ENCODE data around the gene GGPS1. TPM values are rescaled to one million over a fixed set of nuclear protein-coding genes. Genes with fewer than 3 reads are reported as not detected.

The GGPS1 gene
- total and polyA plus RNA-seq, 2 donors (not counting 1 experiment from before 2014, with no cell fraction given) = 13.4 to 46.8 TPM

- no peak overlapping the region for H3K27ac Mint-ChIP-seq
- ChIA-PET CTCF (interaction anchor here (0.6 kb wide), 1 partner anchor 9 kb away, joined by 3 read pairs; no protein-coding TSS in a partner anchor), POLR2A (no interaction called here)
- no peak overlapping the region for H3K4me3 ChIP-seq (ENCODE audit: control extremely low read depth in 1 of 5, extremely low read depth in 1 of 5, insufficient read depth in 1 of 5, low read depth in 2 of 5, low read length in 4 of 5)
- TF ChIP-seq CTCF (IDR thresholded peaks at IDR 0.05) (no peak), EZH2 (IDR thresholded peaks at IDR 0.05; ENCODE audit: borderline replicate concordance, insufficient read depth, low read depth, low read length, poor library complexity, severe bottlenecking) (no peak)
- no peak overlapping the region for H3K9ac ChIP-seq (ENCODE audit: low read length)
- H3K27me3 Mint-ChIP-seq = no peaks in the 10 kb centered on the region
- H3K4me1 Mint-ChIP-seq = peaks cover 1% of the 10 kb centered on the region
- 95% methylated on average over 5 of the region's 6 CpGs for WGBS (ENCODE audit: insufficient coverage)
- peaks cover under 1 to 1% of the 10 kb centered on the region in 2 donors for H3K4me1 ChIP-seq (ENCODE audit: control insufficient read depth in 2 of 2, insufficient read depth in 2 of 2, low read length in 2 of 2)
- no peak overlapping the region for H2AFZ ChIP-seq (ENCODE audit: insufficient read depth, low read depth, low read length, poor library complexity, severe bottlenecking)
- H3K36me3 ChIP-seq (replicated peaks in 1 of 2; ENCODE audit: control extremely low read depth in 1 of 2, control insufficient read depth in 1 of 2, extremely low read depth in 1 of 2, insufficient read depth in 2 of 2, low read length in 1 of 2) = peaks cover 7 to 25% of the 10 kb centered on the region in 2 experiments
- H3K9me3 ChIP-seq (ENCODE audit: control extremely low read depth in 1 of 3, control insufficient read depth in 2 of 3, insufficient read depth in 1 of 3, low read length in 2 of 3) = no peaks in the 10 kb centered on the region
- ATAC-seq (ENCODE audit: low read depth) = no peak
- no peak overlapping the region for H3K4me3 Mint-ChIP-seq
- DNase-seq = no peak
- intact Hi-C loops (cut with micrococcal nuclease) = no loop called here
- peaks cover 2% of the 10 kb centered on the region for H4K20me1 ChIP-seq (ENCODE audit: control insufficient read depth, insufficient read depth, low read length, poor library complexity, severe bottlenecking)
- no peaks in the 10 kb centered on the region for H3K27me3 ChIP-seq (replicated peaks in 1 of 4; ENCODE audit: control extremely low read depth in 1 of 4, control insufficient read depth in 3 of 4, insufficient read depth in 4 of 4, low read length in 3 of 4)
- no peaks in the 10 kb centered on the region for H3K9me3 Mint-ChIP-seq (ENCODE audit: insufficient read depth)
- peaks cover 31% of the 10 kb centered on the region for H3K79me2 ChIP-seq (ENCODE audit: control insufficient read depth, insufficient read depth, low read length)
- no peak overlapping the region for H3K4me2 ChIP-seq (replicated peaks; ENCODE audit: low read depth, low read length, poor library complexity, severe bottlenecking)
- no peak overlapping the region for H3K27ac ChIP-seq (ENCODE audit: low read length in 2 of 2)
Observed at GRCh38 chr1:235342039-235342438, 13.7 kb downstream of the GGPS1 start.

- H3K27me3 ChIP-seq (replicated peaks in 1 of 4; ENCODE audit: control extremely low read depth in 1 of 4, control insufficient read depth in 3 of 4, insufficient read depth in 4 of 4, low read length in 3 of 4) = no peaks in the 10 kb centered on the region
- H3K4me2 ChIP-seq (replicated peaks; ENCODE audit: low read depth, low read length, poor library complexity, severe bottlenecking) = no peak overlapping the region
- H3K79me2 ChIP-seq (ENCODE audit: control insufficient read depth, insufficient read depth, low read length) = peaks cover 26% of the 10 kb centered on the region
- H3K4me1 ChIP-seq (ENCODE audit: control insufficient read depth in 2 of 2, insufficient read depth in 2 of 2, low read length in 2 of 2) = no peaks in the 10 kb centered on the region
- CTCF ChIA-PET = no interaction called here
- H3K9ac ChIP-seq (ENCODE audit: low read length) = no peak overlapping the region
- no CpG with 5 or more reads among the region's 3 CpGs for whole genome bisulfite sequencing (ENCODE audit: insufficient coverage)
- intact Hi-C loops (cut with micrococcal nuclease) = no loop called here
- H3K4me3 ChIP-seq (ENCODE audit: control extremely low read depth in 1 of 5, extremely low read depth in 1 of 5, insufficient read depth in 1 of 5, low read depth in 2 of 5, low read length in 4 of 5) = no peak overlapping the region
- DNase-seq (no peak), ATAC-seq (ENCODE audit: low read depth) (no peak)
- H4K20me1 ChIP-seq (ENCODE audit: control insufficient read depth, insufficient read depth, low read length, poor library complexity, severe bottlenecking) = no peaks in the 10 kb centered on the region
- H3K36me3 ChIP-seq (replicated peaks in 1 of 2; ENCODE audit: control extremely low read depth in 1 of 2, control insufficient read depth in 1 of 2, extremely low read depth in 1 of 2, insufficient read depth in 2 of 2, low read length in 1 of 2) = peaks cover 7 to 21% of the 10 kb centered on the region in 2 experiments
- H3K27me3 Mint-ChIP-seq = no peaks in the 10 kb centered on the region
- no peak overlapping the region for H3K27ac ChIP-seq (ENCODE audit: low read length in 2 of 2)
- H3K4me1 Mint-ChIP-seq = no peaks in the 10 kb centered on the region
- H2AFZ ChIP-seq (ENCODE audit: insufficient read depth, low read depth, low read length, poor library complexity, severe bottlenecking) = no peak overlapping the region
- no peak overlapping the region for H3K27ac Mint-ChIP-seq
- POLR2A ChIA-PET = no interaction called here
- TF ChIP-seq CTCF (IDR thresholded peaks at IDR 0.05) = no peak
- TF ChIP-seq EZH2 (IDR thresholded peaks at IDR 0.05; ENCODE audit: borderline replicate concordance, insufficient read depth, low read depth, low read length, poor library complexity, severe bottlenecking) = no peak
- H3K4me3 Mint-ChIP-seq = no peak overlapping the region
- no peaks in the 10 kb centered on the region for H3K9me3 ChIP-seq (ENCODE audit: control extremely low read depth in 1 of 3, control insufficient read depth in 2 of 3, insufficient read depth in 1 of 3, low read length in 2 of 3)
- no peaks in the 10 kb centered on the region for H3K9me3 Mint-ChIP-seq (ENCODE audit: insufficient read depth)
Observed at GRCh38 chr1:235342471-235342870, 14.1 kb downstream of the GGPS1 start.

Measured in B cell (primary cell).